ENCODE data around the gene TRPT1. TPM values are rescaled to one million over a fixed set of nuclear protein-coding genes. Genes with fewer than 3 reads are reported as not detected.

The TRPT1 gene
- total RNA-seq, 1 donor from 2014 or later = 82.3 TPM

DNA sequence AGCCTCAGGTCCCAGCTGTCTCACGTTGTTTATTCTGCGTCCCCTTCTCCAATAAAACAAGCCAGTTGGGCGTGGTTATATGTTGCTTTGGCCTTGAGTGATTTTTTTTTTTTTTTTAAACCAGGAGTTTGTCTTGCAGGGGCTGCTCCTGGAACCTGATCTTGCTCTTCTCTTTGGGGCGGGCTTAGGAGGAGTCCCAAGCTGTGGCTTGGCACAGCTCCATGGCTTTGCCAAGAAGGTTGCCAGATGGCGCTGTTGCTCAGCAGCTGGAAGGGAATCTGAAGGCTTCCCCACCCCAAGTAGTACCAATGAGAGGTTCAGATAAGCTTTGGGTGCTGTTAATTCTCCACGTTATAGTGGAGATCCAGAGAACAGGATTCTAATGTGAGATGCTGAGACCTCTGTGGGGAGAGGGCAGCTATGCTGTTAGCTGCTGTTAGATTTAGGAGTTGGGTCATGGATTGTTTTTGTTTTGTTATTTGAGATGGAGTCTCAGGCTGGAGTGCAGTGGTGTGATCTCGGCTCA is 21.5 kb downstream of the TRPT1 start:
- intact Hi-C loops (cut with micrococcal nuclease) = no loop called here
- peaks cover 55% of the 10 kb centered on the region for H3K4me1 ChIP-seq
- peaks cover 69% of the 10 kb centered on the region for H3K36me3 ChIP-seq
- TF ChIP-seq, protein P1, sequence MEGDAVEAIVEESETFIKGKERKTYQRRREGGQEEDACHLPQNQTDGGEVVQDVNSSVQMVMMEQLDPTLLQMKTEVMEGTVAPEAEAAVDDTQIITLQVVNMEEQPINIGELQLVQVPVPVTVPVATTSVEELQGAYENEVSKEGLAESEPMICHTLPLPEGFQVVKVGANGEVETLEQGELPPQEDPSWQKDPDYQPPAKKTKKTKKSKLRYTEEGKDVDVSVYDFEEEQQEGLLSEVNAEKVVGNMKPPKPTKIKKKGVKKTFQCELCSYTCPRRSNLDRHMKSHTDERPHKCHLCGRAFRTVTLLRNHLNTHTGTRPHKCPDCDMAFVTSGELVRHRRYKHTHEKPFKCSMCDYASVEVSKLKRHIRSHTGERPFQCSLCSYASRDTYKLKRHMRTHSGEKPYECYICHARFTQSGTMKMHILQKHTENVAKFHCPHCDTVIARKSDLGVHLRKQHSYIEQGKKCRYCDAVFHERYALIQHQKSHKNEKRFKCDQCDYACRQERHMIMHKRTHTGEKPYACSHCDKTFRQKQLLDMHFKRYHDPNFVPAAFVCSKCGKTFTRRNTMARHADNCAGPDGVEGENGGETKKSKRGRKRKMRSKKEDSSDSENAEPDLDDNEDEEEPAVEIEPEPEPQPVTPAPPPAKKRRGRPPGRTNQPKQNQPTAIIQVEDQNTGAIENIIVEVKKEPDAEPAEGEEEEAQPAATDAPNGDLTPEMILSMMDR (IDR thresholded peaks at IDR 0.05; ENCODE audit: borderline replicate concordance) = peak; percentile 75
- H3K9me3 ChIP-seq (replicated peaks) = no peaks in the 10 kb centered on the region
- H3K4me3 ChIP-seq = no peak overlapping the region
- peak; percentile 81 for DNase-seq
- H3K27me3 ChIP-seq (ENCODE audit: low read depth) = no peaks in the 10 kb centered on the region
- peak overlapping the region; percentile 88 for H3K27ac ChIP-seq (replicated peaks)

DNA sequence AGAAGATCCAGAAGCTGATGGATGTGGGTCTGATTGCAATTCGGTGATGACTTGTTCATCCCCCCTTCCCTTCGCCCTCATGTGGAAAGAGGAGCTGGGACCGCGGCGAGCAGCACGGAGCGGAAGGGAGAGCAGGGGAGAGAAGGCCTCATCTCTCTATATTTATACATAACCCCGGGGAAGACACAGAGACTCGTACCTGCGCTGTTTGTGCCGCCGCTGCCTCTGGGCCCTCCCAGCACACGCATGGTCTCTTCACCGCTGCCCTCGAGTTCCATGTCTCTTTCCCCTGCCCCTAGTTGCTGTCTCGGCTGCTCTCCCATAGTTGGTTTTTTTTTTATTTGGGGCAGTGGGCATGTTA is 21.9 kb downstream of the TRPT1 start:
- TF ChIP-seq, protein P1 (IDR thresholded peaks at IDR 0.05; ENCODE audit: borderline replicate concordance) = no peak
- H3K36me3 ChIP-seq = peaks cover 74% of the 10 kb centered on the region

DNA sequence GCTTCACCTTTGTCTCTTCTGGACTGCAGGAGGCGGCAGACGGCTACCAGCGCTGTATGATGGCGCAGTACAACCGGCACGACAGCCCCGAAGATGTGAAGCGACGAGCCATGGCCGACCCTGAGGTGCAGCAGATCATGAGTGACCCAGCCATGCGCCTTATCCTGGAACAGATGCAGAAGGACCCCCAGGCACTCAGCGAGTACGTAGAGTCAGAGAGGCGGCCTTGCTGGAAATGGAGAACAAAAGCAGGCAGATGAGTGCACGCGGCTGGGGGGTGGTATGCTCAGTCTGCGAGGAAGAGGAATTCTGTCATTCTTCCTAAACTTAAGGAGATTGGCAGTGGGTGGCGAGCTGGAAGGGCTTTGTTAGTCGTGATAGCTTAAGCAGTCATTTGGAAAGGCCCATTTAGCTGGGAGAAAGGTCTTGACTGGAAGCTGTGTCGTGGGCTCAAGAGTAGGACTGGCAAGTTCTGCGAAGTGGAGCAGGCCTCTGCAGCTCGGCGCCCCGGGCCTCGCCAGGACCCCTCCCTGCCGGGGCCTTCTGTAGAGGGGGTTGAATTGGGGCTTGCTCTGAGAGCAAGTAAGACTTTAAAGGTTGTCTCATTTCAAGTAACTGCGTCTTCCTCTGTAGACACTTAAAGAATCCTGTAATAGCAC is 22.4 kb downstream of the TRPT1 start:
- DNase-seq = no peak
- Histone ChIP-seq H3K4me1 (peaks cover 53% of the 10 kb centered on the region), H3K9me3 (replicated peaks) (no peaks in the 10 kb centered on the region), H3K27ac (replicated peaks) (no peak overlapping the region), H3K36me3 (peaks cover 79% of the 10 kb centered on the region), H3K4me3 (no peak overlapping the region), H3K27me3 (ENCODE audit: low read depth) (no peaks in the 10 kb centered on the region)
- intact Hi-C loops (cut with micrococcal nuclease) = no loop called here
- TF ChIP-seq, protein P1 (IDR thresholded peaks at IDR 0.05; ENCODE audit: borderline replicate concordance) = no peak

More for the DNA sequence above, 21.9 kb downstream of the TRPT1 start:
- intact Hi-C loops (cut with micrococcal nuclease) = no loop called here
- Histone ChIP-seq H3K4me3 (no peak overlapping the region), H3K9me3 (replicated peaks) (no peaks in the 10 kb centered on the region), H3K4me1 (peaks cover 55% of the 10 kb centered on the region), H3K27me3 (ENCODE audit: low read depth) (no peaks in the 10 kb centered on the region), H3K27ac (replicated peaks) (no peak overlapping the region)
- no peak for DNase-seq

DNA sequence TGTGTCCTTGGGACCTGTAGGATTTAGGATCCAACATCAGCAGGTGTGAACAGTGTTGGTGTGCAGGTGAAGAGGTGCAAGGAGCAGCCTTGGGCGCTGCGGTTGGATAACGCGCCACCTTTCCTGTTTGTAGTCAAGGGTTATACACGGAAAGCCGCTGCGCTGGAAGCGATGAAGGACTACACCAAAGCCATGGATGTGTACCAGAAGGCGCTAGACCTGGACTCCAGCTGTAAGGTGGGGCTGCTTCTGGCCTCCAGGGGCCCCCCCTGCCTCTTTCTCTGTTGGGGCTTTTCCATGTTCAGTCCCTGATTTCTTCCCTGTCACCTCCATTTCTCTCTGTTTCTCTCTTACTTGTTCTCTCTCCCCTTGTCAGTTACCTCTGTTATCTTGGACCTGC is 23.0 kb downstream of the TRPT1 start:
- Histone ChIP-seq H3K4me3 (no peak overlapping the region), H3K27me3 (ENCODE audit: low read depth) (no peaks in the 10 kb centered on the region), H3K4me1 (peaks cover 47% of the 10 kb centered on the region), H3K9me3 (replicated peaks) (no peaks in the 10 kb centered on the region), H3K36me3 (peaks cover 85% of the 10 kb centered on the region), H3K27ac (replicated peaks) (peak overlapping the region; percentile 34)
- DNase-seq = no peak
- TF ChIP-seq, protein P1 (IDR thresholded peaks at IDR 0.05; ENCODE audit: borderline replicate concordance) = no peak
- intact Hi-C loops (cut with micrococcal nuclease) = no loop called here

DNA sequence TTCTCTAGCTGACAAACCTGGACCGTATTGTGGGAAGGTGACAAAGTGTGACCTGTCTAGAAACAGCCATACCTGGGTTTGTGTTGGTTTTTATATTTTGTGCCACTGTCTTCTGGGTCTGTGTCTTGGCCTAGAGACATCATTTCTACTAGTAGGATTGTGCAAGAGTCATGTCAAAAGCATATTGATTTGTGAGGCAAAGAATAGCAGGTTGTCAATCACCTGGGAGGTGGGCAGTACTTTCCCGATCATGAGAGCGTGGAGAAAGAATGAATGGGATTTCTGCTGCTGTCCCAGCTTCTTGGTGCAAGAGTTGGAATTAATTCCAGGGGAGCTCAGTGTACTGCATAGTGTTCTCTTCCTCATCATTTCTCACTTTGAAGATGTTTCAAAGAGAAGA is 24.4 kb downstream of the TRPT1 start:
- intact Hi-C loops (cut with micrococcal nuclease) = no loop called here
- peaks cover 98% of the 10 kb centered on the region for H3K36me3 ChIP-seq
- H3K27ac ChIP-seq (replicated peaks) = no peak overlapping the region
- no peak overlapping the region for H3K4me3 ChIP-seq
- no peak for DNase-seq
- TF ChIP-seq, protein P1 (IDR thresholded peaks at IDR 0.05; ENCODE audit: borderline replicate concordance) = no peak
- no peaks in the 10 kb centered on the region for H3K27me3 ChIP-seq (ENCODE audit: low read depth)
- H3K9me3 ChIP-seq (replicated peaks) = no peaks in the 10 kb centered on the region
- H3K4me1 ChIP-seq = peaks cover 33% of the 10 kb centered on the region
